Liver (tissue), 3 donors: ENCODE measurements around the gene TBL1X.

Experiments
- CTCF ChIP-seq: fragments of 150-350 bp; IDR thresholded peaks from 2 replicates; pipeline ENCODE4 v1.5.1; 2017; ENCODE audit warnings: improper control_type of control experiment, low read depth, low read length; ENCODE audit not compliant: missing input control
- SP1 ChIP-seq: IDR thresholded peaks from 2 replicates; pipeline ENCODE4 v1.6.1; 2018; ENCODE audit warnings: antibody characterized with exemption, mild to moderate bottlenecking
- TAF1 ChIP-seq: conservative IDR thresholded peaks from 2 replicates; pipeline ENCODE4 v1.6.1; 2016; ENCODE audit warnings: antibody characterized with exemption, mild to moderate bottlenecking
- YY1 ChIP-seq: IDR thresholded peaks from 2 replicates; pipeline ENCODE4 v1.6.1; 2016; ENCODE audit warnings: antibody characterized with exemption, mild to moderate bottlenecking
- donor health status: healthy.
- donor health status: healthy.

GRCh38 chrX:9634551-9634950 is 169.7 kb downstream of the TBL1X start:
- no peak for TF ChIP-seq SP1
- TF ChIP-seq TAF1: no peak
- TF ChIP-seq YY1: no peak
- no peak for TF ChIP-seq CTCF
